ENCODE data around the gene DDA1. TPM values are rescaled to one million over a fixed set of nuclear protein-coding genes. Genes with fewer than 3 reads are reported as not detected.

DDA1 gene
- total RNA-seq, 1 experiment from 2014 or later: 42.8 TPM

GRCh38 chr19:17309965-17310461, 650 bp downstream of the DDA1 start:
- Mint-ChIP-seq H3K4me1 (peaks cover 25% of the 10 kb centered on the region), H3K9me3 (no peaks in the 10 kb centered on the region), H3K27me3 (ENCODE audit: low read depth) (no peaks in the 10 kb centered on the region), H3K36me3 (peaks cover 12% of the 10 kb centered on the region), H3K27ac (peak overlapping the region; percentile 95), H3K4me3 (peak overlapping the region; percentile 88)
- no peak for DNase-seq (ENCODE audit: low spot score)
- ChIA-PET POLR2A (interaction anchor here (1.4 to 2.4 kb wide), 6 partner anchors 11 to 95 kb away, joined by 5 to 10 read pairs (median 8); partner anchors contain the start of gene USE1), CTCF (interaction anchor here (0.6 to 3.1 kb wide), 8 partner anchors 12 to 868 kb away, joined by 3 to 35 read pairs (median 6); no protein-coding TSS in a partner anchor)
- TF ChIP-seq E2F5 (CRISPR knock-in tag; IDR thresholded peaks at IDR 0.05) (no peak; the same call in 1 of the 2 replicates), ZNF281 (CRISPR knock-in tag; IDR thresholded peaks at IDR 0.05) (no peak), ZNF396 (CRISPR knock-in tag; IDR thresholded peaks at IDR 0.05; ENCODE audit: borderline replicate concordance) (no peak), GABPB1 (CRISPR knock-in tag; IDR thresholded peaks at IDR 0.05) (no peak; the same call in 1 of the 2 replicates), ZBTB43 (CRISPR knock-in tag; IDR thresholded peaks at IDR 0.05) (no peak), IRF1 (CRISPR knock-in tag; IDR thresholded peaks at IDR 0.05) (no peak; the same call in 1 of the 2 replicates), ZNF121 (CRISPR knock-in tag; IDR thresholded peaks at IDR 0.05) (no peak), FOXP1 (CRISPR knock-in tag; IDR thresholded peaks at IDR 0.05; ENCODE audit: borderline replicate concordance) (no peak), KAT7 (CRISPR knock-in tag; IDR thresholded peaks at IDR 0.05; ENCODE audit: borderline replicate concordance) (no peak; the same call in 1 of the 2 replicates), SP1 (CRISPR knock-in tag; conservative IDR thresholded peaks at IDR 0.05) (no peak), TCF7 (CRISPR knock-in tag; IDR thresholded peaks at IDR 0.05; ENCODE audit: low read depth) (no peak), ZNF416 (CRISPR knock-in tag; IDR thresholded peaks at IDR 0.05) (no peak), FOXP4 (CRISPR knock-in tag; IDR thresholded peaks at IDR 0.05) (no peak)
- no peak for ATAC-seq

- no peaks in the 10 kb centered on the region for H3K9me3 Mint-ChIP-seq
- H3K27me3 Mint-ChIP-seq (ENCODE audit: low read depth): no peaks in the 10 kb centered on the region
- ChIA-PET CTCF (interaction anchor here (0.6 to 1.2 kb wide), 2 partner anchors 16 to 132 kb away, joined by 4 read pairs; no protein-coding TSS in a partner anchor), POLR2A (interaction anchor here (0.7 kb wide), 1 partner anchor 17 kb away, joined by 3 read pairs; no protein-coding TSS in a partner anchor)
- peak overlapping the region; percentile 48; the same call in 1 of the 2 replicates for H3K27ac Mint-ChIP-seq
- H3K4me3 Mint-ChIP-seq: peak overlapping the region; percentile 88
- H3K36me3 Mint-ChIP-seq: peaks cover 22% of the 10 kb centered on the region
- peaks cover 20% of the 10 kb centered on the region for H3K4me1 Mint-ChIP-seq
- DNase-seq (ENCODE audit: low spot score): no peak
- ATAC-seq: no peak
- TF ChIP-seq IRF2 (CRISPR knock-in tag; IDR thresholded peaks at IDR 0.05; ENCODE audit: borderline replicate concordance, low read depth) (no peak), ZNF263 (CRISPR knock-in tag; IDR thresholded peaks at IDR 0.05; ENCODE audit: low read depth) (no peak), ZNF281 (CRISPR knock-in tag; IDR thresholded peaks at IDR 0.05) (no peak), FOXP1 (CRISPR knock-in tag; IDR thresholded peaks at IDR 0.05; ENCODE audit: borderline replicate concordance) (no peak), AR (CRISPR knock-in tag; IDR thresholded peaks at IDR 0.05) (no peak), CREM (CRISPR knock-in tag; IDR thresholded peaks at IDR 0.05) (no peak), ESRRA (CRISPR knock-in tag; IDR thresholded peaks at IDR 0.05; ENCODE audit: borderline replicate concordance) (no peak), ZNF423 (CRISPR knock-in tag; IDR thresholded peaks at IDR 0.05) (no peak)
Measured at GRCh38 chr19:17311455-17312188, 2.3 kb downstream of the DDA1 start.
